Measurements from ENCODE around the gene RBM7.

The RBM7 gene

DNA sequence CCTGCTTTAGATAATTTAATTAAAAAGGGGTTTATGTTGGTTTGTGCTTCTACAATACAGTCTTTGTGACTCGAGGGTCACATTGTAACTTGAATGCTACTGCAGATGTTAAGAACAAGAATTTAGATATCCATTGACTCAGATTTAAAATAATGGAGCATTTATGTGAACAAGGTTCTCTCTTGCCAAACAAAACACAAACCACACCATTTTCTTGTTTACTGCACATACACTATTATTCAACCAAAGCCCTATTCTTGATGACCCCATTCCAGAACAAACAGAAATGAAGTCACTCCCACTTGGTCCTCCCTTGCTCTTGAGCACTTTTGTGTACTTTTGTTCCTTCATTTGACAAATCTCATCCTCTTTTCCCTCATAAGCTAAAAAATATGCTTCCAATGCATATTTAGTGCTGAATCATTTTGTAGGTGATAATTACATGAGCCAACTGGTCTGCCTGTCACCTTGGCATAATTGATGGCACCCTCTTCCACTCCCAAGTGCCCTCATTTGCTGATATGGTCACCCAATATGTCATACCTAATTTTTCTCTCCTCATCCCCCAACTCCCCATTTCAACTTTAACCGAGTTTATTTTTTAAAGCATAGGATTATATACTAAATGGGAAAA is 3.0 kb upstream of the RBM7 start:
- no peak for DNase-seq

GRCh38 chr11:114398303-114398920 is 2.1 kb upstream of the RBM7 start:
- DNase-seq: no peak

DNA sequence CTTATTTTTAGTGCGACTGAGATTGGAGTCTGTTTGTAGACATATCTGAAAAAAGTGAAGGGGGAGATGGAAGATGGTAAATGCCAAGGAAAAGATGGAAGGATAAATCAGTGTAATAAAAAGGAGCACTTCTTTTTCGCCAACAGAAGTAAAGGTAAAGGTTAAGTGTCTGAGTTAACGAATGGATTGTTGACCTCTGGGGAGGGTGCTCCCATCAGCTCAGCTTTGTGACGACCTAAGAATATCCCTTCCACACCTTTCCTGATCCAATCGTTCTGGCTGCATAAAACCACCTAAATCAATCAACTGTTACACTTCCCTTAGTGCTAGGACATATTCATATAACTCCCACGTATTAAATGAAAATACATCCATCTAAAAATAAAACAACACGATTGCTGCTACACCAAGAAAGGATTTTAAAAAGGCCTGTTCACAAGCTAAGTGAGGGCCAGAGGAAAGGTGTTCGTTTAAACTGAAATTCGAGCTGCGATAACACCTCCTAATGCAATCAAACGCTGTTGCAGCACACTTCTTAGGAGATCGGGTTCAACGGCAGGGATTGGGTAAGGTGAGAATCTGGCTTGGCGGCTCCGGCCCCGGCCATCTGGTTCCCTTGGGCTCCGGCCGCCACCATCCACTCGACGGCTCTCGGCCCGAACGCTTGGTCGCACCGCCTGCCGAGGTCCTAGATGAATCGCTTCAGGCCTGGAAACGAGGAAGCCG is 813 bp upstream of the RBM7 start:
- DNase-seq: no peak

- DNase-seq: no peak
Measured at GRCh38 chr11:114400915-114401223, 403 bp downstream of the RBM7 start.

DNA sequence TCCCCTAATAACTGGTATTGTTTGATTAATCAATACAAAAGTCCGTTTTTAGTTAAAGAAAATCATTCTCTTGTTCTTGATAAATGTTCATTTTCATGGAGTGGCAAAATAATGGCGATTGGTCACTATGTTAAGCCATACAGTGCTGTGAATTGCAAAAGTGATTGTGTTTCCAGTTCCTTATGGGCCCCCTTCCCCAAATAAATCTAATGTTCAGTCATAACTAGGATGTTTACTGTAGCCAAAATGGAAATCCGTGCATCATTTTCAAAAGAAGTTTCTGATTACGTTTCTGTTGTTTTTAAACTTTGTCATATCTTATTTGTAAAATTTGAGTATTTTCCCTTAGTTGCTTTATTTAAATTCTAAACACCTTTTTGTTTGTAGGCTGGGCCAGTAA is 845 bp downstream of the RBM7 start:
- no peak for DNase-seq

GRCh38 chr11:114412946-114413345 is 12.5 kb downstream of the RBM7 start:
- no peak for DNase-seq

DNA sequence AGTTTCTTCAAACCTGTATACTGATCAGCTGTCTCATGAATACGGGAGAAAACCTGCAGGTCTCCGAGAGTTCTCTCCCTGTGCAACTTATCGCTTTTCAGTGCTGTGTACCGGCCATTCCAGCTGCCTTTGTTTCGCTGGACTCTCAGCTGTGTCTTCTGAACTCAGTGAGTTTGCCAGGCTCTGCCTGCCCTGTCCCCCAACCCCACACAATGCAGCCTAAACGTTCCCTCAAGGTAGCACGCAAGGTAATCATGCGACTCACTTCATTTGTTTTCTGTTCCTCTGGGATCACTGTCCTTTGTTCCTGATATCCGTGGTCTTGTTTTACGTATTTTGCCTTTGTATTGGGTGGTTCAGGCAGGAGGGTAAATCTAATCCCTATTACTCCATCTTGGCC is 13.5 kb downstream of the RBM7 start:
- DNase-seq: no peak

DNA sequence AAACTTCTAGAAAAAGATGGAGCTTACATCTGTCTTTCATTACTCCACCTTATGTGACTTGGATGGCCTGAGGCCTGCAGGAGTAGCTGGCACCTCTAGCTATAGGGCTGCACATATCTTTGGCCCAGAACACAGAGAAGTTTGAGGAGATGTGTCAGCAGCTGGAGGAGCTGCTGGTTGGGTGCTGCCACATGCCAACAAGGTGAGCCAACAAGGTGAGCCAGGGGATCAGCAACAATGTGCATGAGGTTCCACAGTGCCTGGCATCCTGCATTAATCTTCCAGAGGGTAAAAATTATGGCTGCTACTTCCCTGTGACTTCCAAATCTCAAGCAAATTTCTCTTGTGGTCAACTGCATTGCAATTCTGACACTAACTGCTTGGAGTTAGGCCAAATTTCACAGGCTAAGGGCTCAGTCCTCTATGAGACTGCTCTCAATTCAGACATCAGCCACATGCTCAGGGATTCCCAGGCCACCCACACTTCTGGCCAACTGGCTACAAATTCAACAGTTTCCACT is 16.0 kb downstream of the RBM7 start:
- DNase-seq: no peak

- no peak for DNase-seq
Measured at GRCh38 chr11:114426280-114426679, 25.8 kb downstream of the RBM7 start.

GRCh38 chr11:114430290-114430689 is 29.8 kb downstream of the RBM7 start:
- DNase-seq: no peak

- no peak for DNase-seq
Measured at GRCh38 chr11:114432893-114433292, 32.4 kb downstream of the RBM7 start.

DNA sequence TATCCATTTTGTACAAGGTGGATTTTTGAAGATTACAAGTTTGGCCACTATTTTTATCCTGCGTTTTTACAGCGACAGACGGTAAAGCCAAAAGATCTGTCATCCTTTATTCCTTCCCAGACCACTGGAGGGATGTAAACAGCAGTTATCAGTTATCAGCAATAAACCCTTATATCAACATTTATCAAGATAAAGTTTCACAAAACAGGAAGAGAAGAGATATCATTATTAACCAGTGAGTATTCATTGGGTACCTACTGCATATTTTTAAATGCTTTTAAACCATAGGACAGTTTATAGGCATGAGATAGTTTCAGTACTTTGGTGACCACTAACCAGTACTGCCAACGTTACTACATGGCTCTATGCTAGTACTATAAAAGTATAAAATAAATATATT is 32.9 kb downstream of the RBM7 start:
- DNase-seq: no peak

DNA sequence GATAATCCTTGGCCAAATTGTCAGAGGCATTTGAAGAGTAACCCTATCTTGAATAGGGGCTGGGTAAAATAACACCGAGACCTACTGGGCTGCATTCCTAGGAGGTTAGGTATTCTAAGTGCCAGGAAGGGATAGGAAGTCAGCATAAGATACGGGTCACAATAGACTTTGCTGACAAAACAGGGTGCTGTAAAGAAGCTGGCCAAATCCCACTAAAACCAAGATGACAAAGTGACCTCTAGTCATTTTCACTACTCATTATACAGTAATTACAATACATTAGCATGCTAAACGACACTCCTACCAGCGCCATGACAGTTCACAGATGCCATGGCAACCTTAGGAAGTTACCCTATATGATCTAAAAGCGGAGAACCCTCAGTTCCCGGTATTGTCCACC is 37.8 kb downstream of the RBM7 start:
- no peak for DNase-seq

GRCh38 chr11:114439229-114440120 is 39.0 kb downstream of the RBM7 start, which contains the start of gene REXO2:
TSS of gene REXO2 (plus strand) at chr11:114439467. CDS start at chr11:114439529, 62 bp downstream.
- peak; percentile 94 for DNase-seq

DNA sequence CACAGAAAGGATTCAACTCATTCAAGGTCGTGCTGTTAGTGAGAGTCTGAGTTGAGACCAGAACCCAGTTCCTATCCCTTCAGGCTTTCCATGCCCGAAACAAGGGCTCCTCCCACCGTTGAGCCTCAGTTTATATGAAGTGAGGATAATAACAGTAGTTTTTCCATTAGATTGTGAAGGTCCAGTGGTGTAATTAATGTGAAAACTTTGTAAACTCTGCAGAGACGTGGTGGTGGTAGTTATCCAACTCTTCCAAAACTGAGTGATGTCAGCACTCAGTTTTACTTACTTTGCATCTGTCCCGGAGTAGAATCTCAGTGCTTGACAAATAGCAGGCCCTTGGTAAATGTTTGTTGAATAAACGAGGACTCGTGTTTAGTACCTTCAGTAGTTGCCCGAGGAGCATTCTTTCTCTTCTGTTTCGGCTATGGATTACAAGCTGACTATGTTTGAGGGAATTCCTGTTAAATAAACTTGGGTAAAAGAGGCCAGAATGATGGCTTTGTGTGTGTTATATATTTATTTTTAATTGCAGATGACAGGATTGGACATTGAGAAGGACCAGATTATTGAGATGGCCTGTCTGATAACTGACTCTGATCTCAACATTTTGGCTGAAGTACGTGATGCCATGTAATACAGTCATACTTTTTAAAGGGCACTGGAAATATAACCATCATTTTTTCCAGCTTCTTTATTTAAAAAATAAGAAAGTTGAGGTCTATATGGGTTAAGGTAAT is 39.8 kb downstream of the RBM7 start:
- no peak for DNase-seq

DNA sequence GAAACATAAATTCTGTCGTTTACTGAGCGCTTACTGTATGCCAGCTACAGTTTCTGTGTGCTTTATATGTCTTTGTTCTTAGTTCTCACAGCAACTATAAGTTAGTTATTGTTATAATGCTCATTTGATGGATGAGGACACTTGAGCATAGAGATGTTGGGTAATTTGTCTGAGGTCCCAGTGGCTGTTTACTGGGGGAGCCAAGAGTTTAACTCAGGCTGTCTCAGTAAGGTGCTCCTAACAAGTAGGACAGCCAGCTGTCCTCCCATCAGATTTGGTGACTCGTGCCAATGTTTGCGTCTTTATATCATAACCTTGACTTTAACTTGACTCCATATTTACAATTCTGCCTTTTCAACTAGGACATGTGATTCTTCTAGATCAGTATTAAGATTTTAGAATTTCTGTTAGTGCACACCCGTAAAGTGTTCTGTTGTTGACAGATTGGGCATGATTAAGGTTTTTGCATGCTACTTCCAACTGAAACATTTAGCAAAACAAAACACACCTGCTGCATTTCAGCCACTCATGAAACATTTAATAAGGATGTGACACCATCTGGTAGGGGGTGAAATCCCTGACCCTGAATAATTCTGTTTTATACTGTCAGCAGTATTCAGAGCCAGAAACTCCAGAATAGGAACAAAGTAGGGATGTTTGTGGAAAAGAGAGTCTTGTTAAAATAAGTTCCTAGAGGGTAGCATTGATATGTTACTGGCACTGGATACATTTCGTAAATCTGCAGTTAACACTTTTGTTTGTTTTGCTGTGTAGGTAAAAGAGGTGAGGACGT is 40.7 kb downstream of the RBM7 start:
- DNase-seq: no peak

- no peak for DNase-seq
Measured at GRCh38 chr11:114441921-114442320, 41.5 kb downstream of the RBM7 start.

- DNase-seq: no peak
Measured at GRCh38 chr11:114442536-114442935, 42.1 kb downstream of the RBM7 start.

GRCh38 chr11:114447444-114447843 is 47.0 kb downstream of the RBM7 start:
- DNase-seq: no peak

- DNase-seq: no peak
Measured at GRCh38 chr11:114447892-114448291, 47.4 kb downstream of the RBM7 start.

- DNase-seq: no peak
Measured at GRCh38 chr11:114448749-114449482, 48.5 kb downstream of the RBM7 start.
